ENCODE data around the gene GOLPH3L. TPM values are rescaled to one million over a fixed set of nuclear protein-coding genes. Genes with fewer than 3 reads are reported as not detected.
A peak's percentile ranks its signal among the peaks of the same experiment; 100 is the strongest.
"Not testable (repeated sequence)": the region's sequence is repeated elsewhere in the genome, so short reads cannot be mapped to it uniquely, and the experiment has no call there.

The GOLPH3L gene
- total and polyA plus RNA-seq, 10 donors: 9.0 to 31.0 (median 23.8) TPM

- Histone ChIP-seq H3K27ac (peak overlapping the region; percentile 43 to 84 (median 74)), H3K27me3 (replicated peaks in 1 of 7) (no peaks in the 10 kb centered on the region), H3K4me3 (no peak overlapping the region), H3K36me3 (peaks cover 0 to 26% (median 6%) of the 10 kb centered on the region in 6 donors), H3K9me3 (no peaks in the 10 kb centered on the region), H3K4me1 (peaks cover 0 to 35% (median 5%) of the 10 kb centered on the region in 6 donors)
- TF ChIP-seq POLR2AphosphoS5 (IDR thresholded peaks at IDR 0.05) (no peak), CTCF (IDR thresholded peaks at IDR 0.05 in 8 of 11, conservative IDR thresholded peaks at IDR 0.05 in 3 of 11) (no peak), POLR2A (IDR thresholded peaks at IDR 0.05) (no peak)
- intact Hi-C loops (cut with DNase I; ENCODE audit: low total_unique reads): no loop called here
- no peak for DNase-seq
- 94 to 100% (median 97%) methylated on average over 2 of the region's 2 CpGs for WGBS, 5 donors
Observed at GRCh38 chr1:150604226-150604588, 92.7 kb downstream of the GOLPH3L start.

- peak overlapping the region in 5 of 8 donors; percentile 65 to 84 (median 81) for H3K27ac ChIP-seq
- no peak for DNase-seq
- H3K4me3 ChIP-seq: no peak overlapping the region
- no peaks in the 10 kb centered on the region for H3K9me3 ChIP-seq
- WGBS, 5 donors: 92 to 99% (median 94%) methylated on average over 3 of the region's 3 CpGs
- TF ChIP-seq POLR2AphosphoS5 (IDR thresholded peaks at IDR 0.05) (no peak), CTCF (IDR thresholded peaks at IDR 0.05 in 8 of 11, conservative IDR thresholded peaks at IDR 0.05 in 3 of 11) (no peak), POLR2A (IDR thresholded peaks at IDR 0.05) (no peak)
- no peaks in the 10 kb centered on the region for H3K27me3 ChIP-seq (replicated peaks in 1 of 7)
- peaks cover 0 to 25% (median 6%) of the 10 kb centered on the region in 6 donors for H3K36me3 ChIP-seq
- peaks cover 0 to 30% (median 4%) of the 10 kb centered on the region in 6 donors for H3K4me1 ChIP-seq
- intact Hi-C loops (cut with DNase I; ENCODE audit: low total_unique reads): no loop called here
Observed at GRCh38 chr1:150603711-150604110, 93.2 kb downstream of the GOLPH3L start.

GRCh38 chr1:150602372-150602771 lies 94.6 kb downstream of the GOLPH3L start:
- H3K27ac ChIP-seq; H3K4me3 ChIP-seq; H3K9me3 ChIP-seq; H3K27me3 ChIP-seq (replicated peaks in 1 of 7); DNase-seq; intact Hi-C loops (cut with DNase I; ENCODE audit: low total_unique reads): not testable (repeated sequence)
- WGBS, 5 donors: 93 to 95% (median 95%) methylated on average over 12 of the region's 12 CpGs
- peaks cover 0 to 19% (median 6%) of the 10 kb centered on the region in 6 donors for H3K36me3 ChIP-seq
- H3K4me1 ChIP-seq: peaks cover 0 to 30% (median 4%) of the 10 kb centered on the region in 6 donors

- Histone ChIP-seq H3K27me3 (replicated peaks in 1 of 7) (no peaks in the 10 kb centered on the region), H3K36me3 (peaks cover 0 to 19% (median 6%) of the 10 kb centered on the region in 6 donors), H3K9me3 (no peaks in the 10 kb centered on the region), H3K27ac (no peak overlapping the region), H3K4me3 (no peak overlapping the region), H3K4me1 (peaks cover 0 to 30% (median 4%) of the 10 kb centered on the region in 6 donors)
- intact Hi-C loops (cut with DNase I; ENCODE audit: low total_unique reads): no loop called here
- no peak for DNase-seq
- TF ChIP-seq POLR2A (IDR thresholded peaks at IDR 0.05) (no peak), CTCF (IDR thresholded peaks at IDR 0.05 in 8 of 11, conservative IDR thresholded peaks at IDR 0.05 in 3 of 11) (no peak), POLR2AphosphoS5 (IDR thresholded peaks at IDR 0.05) (no peak)
Observed at GRCh38 chr1:150601540-150601939, 95.4 kb downstream of the GOLPH3L start.

- WGBS, 5 donors: 82 to 98% (median 92%) methylated on average over 4 of the region's 4 CpGs
- H3K27ac ChIP-seq; H3K9me3 ChIP-seq; H3K27me3 ChIP-seq (replicated peaks in 1 of 7); DNase-seq; intact Hi-C loops (cut with DNase I; ENCODE audit: low total_unique reads); H3K4me3 ChIP-seq; H3K4me1 ChIP-seq: not testable (repeated sequence)
- H3K36me3 ChIP-seq: peaks cover 0 to 19% (median 6%) of the 10 kb centered on the region in 6 donors
Observed at GRCh38 chr1:150598346-150598745, 98.6 kb downstream of the GOLPH3L start.

All from spleen (tissue), 11 donors.